HG03460 (cell line): Measurements from ENCODE around the gene NDRG4.

Experiments
- ATAC-seq: cut with Tn5 transposase; IDR thresholded peaks from one replicate; pipeline ENCODE4 v1.9.1; 2021; ENCODE audit not compliant: unreplicated experiment

Gene NDRG4

GRCh38 chr16:58499615-58500351 lies at the start of gene NDRG4:
NDRG4 (plus strand) TSS chr16:58500143; CDS start chr16:58500249, 106 bp downstream.
- ATAC-seq, result peak; percentile 40

- no peak for ATAC-seq
Measured at GRCh38 chr16:58450590-58450989, 49.4 kb upstream of the NDRG4 start.

GRCh38 chr16:58451265-58451689 lies 48.7 kb upstream of the NDRG4 start:
- no peak for ATAC-seq

GRCh38 chr16:58451945-58452401 lies 48.0 kb upstream of the NDRG4 start:
- ATAC-seq, result no peak

GRCh38 chr16:58452640-58453039 lies 47.3 kb upstream of the NDRG4 start:
- no peak for ATAC-seq

GRCh38 chr16:58454178-58454577 lies 45.8 kb upstream of the NDRG4 start:
- ATAC-seq, result no peak

GRCh38 chr16:58454856-58455255 lies 45.1 kb upstream of the NDRG4 start:
- no peak for ATAC-seq

- ATAC-seq, result no peak
Measured at GRCh38 chr16:58455750-58456149, 44.2 kb upstream of the NDRG4 start.

- no peak for ATAC-seq
Measured at GRCh38 chr16:58456193-58456592, 43.8 kb upstream of the NDRG4 start.

- ATAC-seq, result no peak
Measured at GRCh38 chr16:58458606-58459343, 41.2 kb upstream of the NDRG4 start.

GRCh38 chr16:58459344-58460218 lies 40.4 kb upstream of the NDRG4 start:
- no peak for ATAC-seq

GRCh38 chr16:58460219-58460610 lies 39.7 kb upstream of the NDRG4 start:
- no peak for ATAC-seq

- ATAC-seq, result no peak
Measured at GRCh38 chr16:58461056-58461455, 38.9 kb upstream of the NDRG4 start.

GRCh38 chr16:58461640-58462039 lies 38.3 kb upstream of the NDRG4 start:
- ATAC-seq, result no peak

GRCh38 chr16:58462089-58462488 lies 37.9 kb upstream of the NDRG4 start:
- no peak for ATAC-seq

- no peak for ATAC-seq
Measured at GRCh38 chr16:58462499-58462996, 37.4 kb upstream of the NDRG4 start.

- ATAC-seq, result no peak
Measured at GRCh38 chr16:58462997-58463941, 36.7 kb upstream of the NDRG4 start.

- no peak for ATAC-seq
Measured at GRCh38 chr16:58464047-58464915, 35.7 kb upstream of the NDRG4 start.
